ENCODE results near the gene KRI1. TPM values are rescaled to one million over a fixed set of nuclear protein-coding genes. Genes with fewer than 3 reads are reported as not detected.

Gene KRI1
- total RNA-seq, 1 donor from 2014 or later, result 18.4 TPM

DNA sequence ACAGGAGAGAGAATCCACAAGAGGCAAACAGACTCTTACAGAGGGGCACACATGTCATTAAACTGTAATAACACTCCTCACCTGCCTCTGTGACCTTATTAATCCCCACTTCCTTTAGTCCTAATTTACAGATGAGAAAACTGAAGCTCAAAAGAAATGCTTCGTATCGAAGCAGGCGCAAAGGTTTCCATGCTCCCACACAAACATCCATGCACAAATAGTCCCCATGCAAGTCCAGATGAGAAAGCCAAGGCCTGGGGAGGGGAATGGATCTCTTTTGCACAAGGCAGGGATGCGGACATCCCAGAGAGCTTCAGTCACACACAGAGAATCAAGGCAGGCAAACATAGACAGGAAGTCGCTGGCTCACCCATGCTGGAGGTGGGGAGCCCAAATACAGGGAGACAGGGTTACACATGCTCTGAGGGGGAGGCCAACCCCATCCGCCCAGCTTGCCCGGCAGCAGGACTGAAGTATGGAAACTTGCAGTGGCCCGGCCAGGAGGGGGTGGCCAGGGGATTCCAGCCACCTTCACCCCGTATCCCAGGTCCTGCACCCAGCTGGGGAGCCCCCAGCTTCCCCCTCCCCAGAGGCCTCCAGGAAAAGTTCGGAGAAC lies 49.0 kb downstream of the KRI1 start:
- H3K4me3 ChIP-seq (ENCODE audit: low read depth, low read length), result no peak overlapping the region
- TF ChIP-seq, protein P1, sequence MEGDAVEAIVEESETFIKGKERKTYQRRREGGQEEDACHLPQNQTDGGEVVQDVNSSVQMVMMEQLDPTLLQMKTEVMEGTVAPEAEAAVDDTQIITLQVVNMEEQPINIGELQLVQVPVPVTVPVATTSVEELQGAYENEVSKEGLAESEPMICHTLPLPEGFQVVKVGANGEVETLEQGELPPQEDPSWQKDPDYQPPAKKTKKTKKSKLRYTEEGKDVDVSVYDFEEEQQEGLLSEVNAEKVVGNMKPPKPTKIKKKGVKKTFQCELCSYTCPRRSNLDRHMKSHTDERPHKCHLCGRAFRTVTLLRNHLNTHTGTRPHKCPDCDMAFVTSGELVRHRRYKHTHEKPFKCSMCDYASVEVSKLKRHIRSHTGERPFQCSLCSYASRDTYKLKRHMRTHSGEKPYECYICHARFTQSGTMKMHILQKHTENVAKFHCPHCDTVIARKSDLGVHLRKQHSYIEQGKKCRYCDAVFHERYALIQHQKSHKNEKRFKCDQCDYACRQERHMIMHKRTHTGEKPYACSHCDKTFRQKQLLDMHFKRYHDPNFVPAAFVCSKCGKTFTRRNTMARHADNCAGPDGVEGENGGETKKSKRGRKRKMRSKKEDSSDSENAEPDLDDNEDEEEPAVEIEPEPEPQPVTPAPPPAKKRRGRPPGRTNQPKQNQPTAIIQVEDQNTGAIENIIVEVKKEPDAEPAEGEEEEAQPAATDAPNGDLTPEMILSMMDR (IDR thresholded peaks at IDR 0.05; ENCODE audit: insufficient read depth, low read length, poor library complexity, severe bottlenecking), result no peak
- no peaks in the 10 kb centered on the region for H3K36me3 ChIP-seq (ENCODE audit: control insufficient read depth, insufficient read depth, low read length)
- no peak for DNase-seq (ENCODE audit: low read depth)
- peaks cover 72% of the 10 kb centered on the region for H3K27me3 ChIP-seq (ENCODE audit: control insufficient read depth, insufficient read depth, low read length)

DNA sequence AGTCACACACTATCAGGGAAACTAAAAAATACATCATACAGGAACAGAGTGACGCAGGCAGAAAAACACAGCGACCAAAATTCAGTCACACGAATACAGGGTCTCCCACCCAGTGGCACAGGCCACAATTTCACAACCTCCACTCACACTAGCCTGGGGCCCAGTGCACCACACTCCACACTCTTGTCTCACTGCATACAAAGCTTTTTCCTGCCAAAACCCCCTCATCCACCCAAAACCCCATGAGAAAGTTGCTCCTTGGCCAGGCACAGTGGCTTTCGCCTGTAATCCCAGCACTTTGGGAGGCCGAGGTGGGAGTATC lies 49.8 kb downstream of the KRI1 start:
- TF ChIP-seq, protein P1 (IDR thresholded peaks at IDR 0.05; ENCODE audit: insufficient read depth, low read length, poor library complexity, severe bottlenecking), result no peak
- Histone ChIP-seq H3K4me3 (ENCODE audit: low read depth, low read length) (no peak overlapping the region), H3K27me3 (ENCODE audit: control insufficient read depth, insufficient read depth, low read length) (peaks cover 70% of the 10 kb centered on the region), H3K36me3 (ENCODE audit: control insufficient read depth, insufficient read depth, low read length) (no peaks in the 10 kb centered on the region)
- DNase-seq (ENCODE audit: low read depth), result no peak

DNA sequence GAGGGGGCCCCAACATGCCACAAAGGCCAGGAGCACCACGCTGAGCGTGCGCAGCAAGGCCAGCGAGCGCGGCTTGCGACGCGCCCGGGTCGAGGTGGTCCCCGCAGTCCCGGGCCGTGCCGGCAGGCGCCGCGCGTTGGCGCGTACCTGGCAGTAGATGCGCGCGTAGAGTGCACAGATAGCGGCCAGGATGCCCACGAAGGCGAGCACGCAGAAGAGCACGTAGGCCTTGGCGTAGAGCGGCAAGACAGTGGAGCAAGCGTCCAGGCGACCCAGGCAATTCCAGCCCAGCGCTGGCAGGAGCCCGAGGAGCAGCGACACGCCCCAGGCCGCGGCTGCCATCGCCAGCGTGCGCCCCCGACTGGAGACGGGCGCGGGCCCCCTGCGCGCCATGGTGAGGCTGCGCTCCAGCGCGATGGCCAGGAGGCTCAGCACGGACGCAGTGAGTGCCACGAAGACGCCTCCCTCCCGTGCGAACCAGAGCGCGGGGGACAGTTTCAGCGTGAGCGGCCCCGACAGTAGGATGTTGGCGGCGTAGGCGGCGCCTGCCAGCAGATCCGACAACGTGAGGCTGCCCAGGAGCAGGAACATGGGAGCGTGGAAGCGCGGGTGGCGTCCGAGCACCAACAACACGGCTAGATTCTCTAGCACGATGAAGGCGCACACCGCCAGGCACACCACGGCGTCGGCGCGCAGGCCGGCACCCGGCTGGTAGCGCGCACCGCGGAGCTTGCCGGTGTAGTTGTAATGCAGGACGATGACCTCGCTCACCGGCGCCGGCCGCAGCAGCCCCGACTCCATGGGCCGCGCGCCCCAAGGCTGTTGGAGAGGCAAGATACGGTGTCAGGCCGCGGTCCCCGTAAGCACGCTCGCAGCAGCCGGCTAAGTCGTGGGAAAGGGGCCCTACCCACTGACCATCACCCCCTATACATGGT lies 51.3 kb downstream of the KRI1 start:
- TF ChIP-seq, protein P1 (IDR thresholded peaks at IDR 0.05; ENCODE audit: insufficient read depth, low read length, poor library complexity, severe bottlenecking), result no peak
- no peak for DNase-seq (ENCODE audit: low read depth)
- H3K36me3 ChIP-seq (ENCODE audit: control insufficient read depth, insufficient read depth, low read length), result no peaks in the 10 kb centered on the region
- peaks cover 68% of the 10 kb centered on the region for H3K27me3 ChIP-seq (ENCODE audit: control insufficient read depth, insufficient read depth, low read length)
- H3K4me3 ChIP-seq (ENCODE audit: low read depth, low read length), result no peak overlapping the region

DNA sequence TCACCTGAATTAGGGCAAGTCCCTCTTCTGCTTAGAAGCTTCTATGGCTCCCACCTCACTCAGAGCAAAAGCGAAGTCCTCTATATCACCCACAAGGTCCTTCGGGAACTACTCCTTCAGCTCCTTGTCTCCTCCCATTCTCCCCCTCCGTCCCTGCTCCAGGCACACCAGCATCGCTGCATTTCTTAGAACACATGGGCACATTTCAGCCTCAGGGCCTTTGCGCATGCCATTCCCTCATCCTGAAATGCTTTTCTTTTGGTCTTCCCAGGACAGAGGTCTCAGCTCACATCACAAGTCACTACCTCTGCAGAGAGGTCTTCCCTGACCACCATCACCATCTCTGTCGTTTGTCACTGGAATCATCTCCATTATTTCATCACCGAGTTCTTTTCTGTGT lies 52.6 kb downstream of the KRI1 start:
- no peak overlapping the region for H3K4me3 ChIP-seq (ENCODE audit: low read depth, low read length)
- no peaks in the 10 kb centered on the region for H3K36me3 ChIP-seq (ENCODE audit: control insufficient read depth, insufficient read depth, low read length)
- peaks cover 55% of the 10 kb centered on the region for H3K27me3 ChIP-seq (ENCODE audit: control insufficient read depth, insufficient read depth, low read length)
- no peak for DNase-seq (ENCODE audit: low read depth)
- TF ChIP-seq, protein P1 (IDR thresholded peaks at IDR 0.05; ENCODE audit: insufficient read depth, low read length, poor library complexity, severe bottlenecking), result no peak

DNA sequence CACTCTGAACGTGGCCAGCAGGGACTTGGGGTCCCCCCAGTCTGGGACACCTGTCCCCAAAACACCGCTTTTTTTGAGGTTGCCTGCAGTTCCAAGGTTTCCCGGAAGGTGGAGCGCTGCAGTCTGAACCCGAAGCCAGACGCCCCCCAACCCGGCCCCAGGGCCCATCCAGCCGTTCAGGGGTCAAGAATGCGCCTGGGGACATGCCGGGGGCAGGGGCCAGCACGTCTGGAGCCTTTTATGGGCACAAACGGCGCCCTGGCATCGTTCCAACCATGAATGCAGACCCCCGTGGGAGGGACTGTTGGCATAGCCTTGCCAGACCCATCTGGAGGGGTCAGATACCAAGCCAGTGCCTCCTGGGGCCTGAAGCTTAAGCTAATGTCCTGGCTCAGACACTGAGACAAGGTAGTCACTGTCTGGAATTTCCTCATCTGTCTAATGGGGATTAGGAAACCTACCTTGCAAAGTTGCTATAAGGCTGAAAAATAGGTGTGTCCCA lies 55.5 kb downstream of the KRI1 start:
- H3K4me3 ChIP-seq (ENCODE audit: low read depth, low read length), result no peak overlapping the region
- no peak for DNase-seq (ENCODE audit: low read depth)
- peaks cover 30% of the 10 kb centered on the region for H3K27me3 ChIP-seq (ENCODE audit: control insufficient read depth, insufficient read depth, low read length)
- TF ChIP-seq, protein P1 (IDR thresholded peaks at IDR 0.05; ENCODE audit: insufficient read depth, low read length, poor library complexity, severe bottlenecking), result peak; percentile 92
- no peaks in the 10 kb centered on the region for H3K36me3 ChIP-seq (ENCODE audit: control insufficient read depth, insufficient read depth, low read length)
